H1 (cell line): ENCODE results near the gene TFPT. TPM values are rescaled to one million over a fixed set of nuclear protein-coding genes. Genes with fewer than 3 reads are reported as not detected.
A peak's percentile ranks its signal among the peaks of the same experiment; 100 is the strongest.

Experiments used
- CTCF ChIA-PET: fragments of 300-600 bp; sonication (Branson Sonifier 250); formaldehyde crosslinking; loops from one replicate; lab custom pipeline; 2021; ENCODE audit not compliant: partially characterized antibody; lab: Charles Lee
- POLR2A ChIA-PET: fragments of 300-600 bp; sonication (Branson Sonifier 250); formaldehyde crosslinking; loops from one replicate; lab custom pipeline; 2021; ENCODE audit warnings: inconsistent platforms; ENCODE audit not compliant: partially characterized antibody; lab: Charles Lee
- DNase-seq, 2 experiments: peaks; one replicate each; pipeline versions ENCODE4 v3.0.0 to v3.0.0-alpha.2; 2010 to 2022; ENCODE audit warnings: low spot score in 2 of 2, low read depth in 1 of 2, mixed read lengths in 1 of 2
- FAIRE-seq: peaks from 2 replicates; lab custom pipeline; 2011; peaks lifted over from hg19 to GRCh38; lab: Jason Lieb, UNC
- H2AFZ ChIP-seq: 2 replicates; pipeline ENCODE4 v1.8.1; 2012; ENCODE audit warnings: low read length, inconsistent platforms
- H2AK5ac ChIP-seq: 2 replicates; pipeline ENCODE4 v1.6.1; 2013; ENCODE audit warnings: low read depth, low read length
- H2BK120ac ChIP-seq: replicated peaks from 2 replicates; pipeline ENCODE3; 2013; ENCODE audit warnings: low read depth, low read length, inconsistent platforms
- H2BK12ac ChIP-seq: 2 replicates; pipeline ENCODE4 v1.6.1; 2013; ENCODE audit warnings: low read depth, low read length
- H2BK15ac ChIP-seq: 2 replicates; pipeline ENCODE4 v1.6.1; 2013; ENCODE audit warnings: low read length
- H2BK20ac ChIP-seq: 2 replicates; pipeline ENCODE4 v1.6.1; 2013; ENCODE audit warnings: low read length
- H2BK5ac ChIP-seq: 2 replicates; pipeline ENCODE4 v1.6.1; 2013; ENCODE audit warnings: low read depth, low read length
- H3K14ac ChIP-seq: 2 replicates; pipeline ENCODE4 v1.6.1; 2013; ENCODE audit warnings: inconsistent platforms; ENCODE audit not compliant: insufficient read length
- H3K18ac ChIP-seq: 2 replicates; pipeline ENCODE4 v1.6.1; 2013; ENCODE audit warnings: low read length; ENCODE audit errors: extremely low read depth
- H3K23ac ChIP-seq: 2 replicates; pipeline ENCODE4 v1.6.1; 2013; ENCODE audit warnings: inconsistent platforms; ENCODE audit not compliant: insufficient read length
- H3K23me2 ChIP-seq: 2 replicates; pipeline ENCODE4 v1.6.1; 2013; ENCODE audit warnings: low read depth, low read length
- H3K27ac ChIP-seq: 2 replicates; pipeline ENCODE4 v1.6.1; 2011; ENCODE audit warnings: low read depth, low read length, inconsistent platforms
- H3K27me3 ChIP-seq, 4 experiments: replicated peaks in 1 of 4; 1 replicate in 1 of 4; 2 replicates in 3 of 4; pipeline versions ENCODE4 v1.6.1 to v1.8.1; 2011 to 2013; ENCODE audit warnings: low read length in 3 of 4, mild to moderate bottlenecking in 3 of 4, inconsistent platforms in 2 of 4, mixed read lengths in 2 of 4, moderate library complexity in 1 of 4; ENCODE audit not compliant: control insufficient read depth in 3 of 4, insufficient read depth in 3 of 4; ENCODE audit errors: extremely low read depth in 1 of 4
- H3K36me3 ChIP-seq, 4 experiments: 2 replicates each; pipeline versions ENCODE4 v1.6.1 to v1.8.1; 2011 to 2013; ENCODE audit warnings: mild to moderate bottlenecking in 4 of 4, low read length in 3 of 4, moderate library complexity in 2 of 4, control low read depth in 1 of 4, inconsistent platforms in 1 of 4; ENCODE audit not compliant: insufficient read depth in 4 of 4, control insufficient read depth in 2 of 4
- H3K4ac ChIP-seq: replicated peaks from 2 replicates; pipeline ENCODE3; 2013; ENCODE audit warnings: low read length, low read depth, mixed read lengths, inconsistent platforms; ENCODE audit not compliant: insufficient read length
- H3K4me1 ChIP-seq, 4 experiments: replicated peaks in 1 of 4; 1 replicate in 1 of 4; 2 replicates in 3 of 4; pipeline versions ENCODE4 v1.6.1 to v1.8.1; 2011 to 2013; ENCODE audit warnings: low read length in 3 of 4, inconsistent platforms in 2 of 4, mixed read lengths in 1 of 4; ENCODE audit not compliant: insufficient read depth in 4 of 4, control insufficient read depth in 3 of 4
- H3K4me2 ChIP-seq, 2 experiments: 2 replicates each; pipeline versions ENCODE4 v1.6.1 to v1.8.1; 2011 to 2013; ENCODE audit warnings: low read depth in 2 of 2, low read length in 2 of 2, control low read depth in 1 of 2, inconsistent platforms in 1 of 2, mild to moderate bottlenecking in 1 of 2; ENCODE audit not compliant: insufficient read depth in 1 of 2
- H3K4me3 ChIP-seq, 4 experiments: fragments of 200-600, 300-600 bp in 1 of 4; sonication (generic), shearing (Covaris generic), sonication (Bioruptor Twin) in 1 of 4; 2 replicates each; pipeline versions ENCODE4 v1.5.1 to v1.8.1; 2011 to 2016; ENCODE audit warnings: low read length in 4 of 4, low read depth in 3 of 4, control low read depth in 2 of 4, inconsistent platforms in 2 of 4, mild to moderate bottlenecking in 2 of 4, mixed read lengths in 1 of 4, moderate library complexity in 1 of 4; ENCODE audit not compliant: insufficient read depth in 2 of 4; ENCODE audit errors: extremely low read depth in 1 of 4
- H3K56ac ChIP-seq: replicated peaks from 2 replicates; pipeline ENCODE3; 2013; ENCODE audit warnings: low read depth, mild to moderate bottlenecking, mixed read lengths, low read length, inconsistent platforms; ENCODE audit not compliant: insufficient read length
- H3K79me1 ChIP-seq: 2 replicates; pipeline ENCODE4 v1.6.1; 2013; ENCODE audit warnings: low read depth, low read length, control low read depth
- H3K79me2 ChIP-seq, 2 experiments: 2 replicates each; pipeline versions ENCODE4 v1.6.1 to v1.8.1; 2012 to 2013; ENCODE audit warnings: low read length in 2 of 2, mild to moderate bottlenecking in 2 of 2, inconsistent platforms in 1 of 2; ENCODE audit not compliant: insufficient read depth in 2 of 2, control insufficient read depth in 1 of 2
- H3K9ac ChIP-seq, 4 experiments: replicated peaks in 1 of 4; 1 replicate in 1 of 4; 2 replicates in 3 of 4; pipeline versions ENCODE4 v1.6.1 to v1.8.1; 2011 to 2013; ENCODE audit warnings: low read depth in 3 of 4, low read length in 3 of 4, control low read depth in 2 of 4, mild to moderate bottlenecking in 2 of 4, moderate library complexity in 2 of 4, inconsistent platforms in 1 of 4; ENCODE audit errors: extremely low read depth in 1 of 4
- H3K9me3 ChIP-seq, 2 experiments: 2 replicates each; pipeline versions ENCODE4 v1.6.1 to v1.8.1; 2012 to 2013; ENCODE audit warnings: mild to moderate bottlenecking in 2 of 2, moderate library complexity in 2 of 2, control low read depth in 1 of 2, inconsistent platforms in 1 of 2, low read depth in 1 of 2, low read length in 1 of 2, mixed read lengths in 1 of 2; ENCODE audit not compliant: insufficient read depth in 2 of 2
- H4K20me1 ChIP-seq, 2 experiments: replicated peaks in 1 of 2; 2 replicates each; pipeline versions ENCODE3 to v1.8.1; 2011 to 2013; ENCODE audit warnings: inconsistent platforms in 2 of 2, low read length in 2 of 2, mild to moderate bottlenecking in 1 of 2; ENCODE audit not compliant: insufficient read depth in 2 of 2, control insufficient read depth in 1 of 2
- H4K5ac ChIP-seq: 2 replicates; pipeline ENCODE4 v1.6.1; 2013; ENCODE audit warnings: low read length, low read depth, mixed read lengths, inconsistent platforms; ENCODE audit not compliant: insufficient read length
- H4K8ac ChIP-seq: 2 replicates; pipeline ENCODE4 v1.8.0; 2013; ENCODE audit warnings: mild to moderate bottlenecking, moderate library complexity, low read length, inconsistent platforms; ENCODE audit not compliant: insufficient read depth; ENCODE audit errors: extremely low read depth
- H4K91ac ChIP-seq: replicated peaks from 2 replicates; pipeline ENCODE3; 2013; ENCODE audit warnings: low read length, mixed read lengths, inconsistent platforms; ENCODE audit not compliant: insufficient read length
- BRCA1 ChIP-seq: IDR thresholded peaks from 2 replicates; pipeline ENCODE4 v1.6.1; 2012; ENCODE audit warnings: low read depth, low read length, improper control_type of control experiment
- JUND ChIP-seq: IDR thresholded peaks from 2 replicates; pipeline ENCODE4 v1.6.1; 2011; ENCODE audit warnings: mild to moderate bottlenecking, improper control_type of control experiment, low read length
- POLR2A ChIP-seq, 2 experiments: IDR thresholded peaks; 1 replicate in 1 of 2; 2 replicates in 1 of 2; pipeline ENCODE4 v1.6.1; 2011; ENCODE audit warnings: low read depth in 2 of 2, low read length in 2 of 2, mild to moderate bottlenecking in 2 of 2; ENCODE audit errors: control extremely low read depth in 1 of 2
- POLR2AphosphoS5 ChIP-seq: IDR thresholded peaks from 2 replicates; pipeline ENCODE4 v1.6.1; 2011; ENCODE audit warnings: low read depth, low read length
- SAP30 ChIP-seq: fragments of 300-600 bp; sonication (generic); IDR thresholded peaks from 2 replicates; pipeline ENCODE4 v1.7.1; 2012; ENCODE audit warnings: low read length, moderate library complexity, mild to moderate bottlenecking, inconsistent platforms; ENCODE audit not compliant: insufficient read depth, insufficient replicate concordance
- WGBS, 2 experiments: shearing (Covaris generic) in 1 of 2; methylation state at CpG; one replicate each; pipeline versions ENCODE4 v1.1.6 to v1.1.7; 2013 to 2015; ENCODE audit warnings: low lambda C conversion rate in 2 of 2, mixed read lengths in 2 of 2, inconsistent platforms in 1 of 2, low coverage in 1 of 2, missing lambda C conversion rate in 1 of 2; ENCODE audit not compliant: insufficient replicate concordance in 2 of 2, insufficient coverage in 1 of 2, insufficient read length in 1 of 2; ENCODE audit errors: extremely low coverage in 1 of 2, missing lambda C conversion rate in 1 of 2; 5-methylcytosine and 5-hydroxymethylcytosine counted together
- polyA plus RNA-seq, 7 experiments: library from polyadenylated mRNA; depleted of rRNA in 3 of 7; stranded (reverse) in 5 of 7; unstranded in 2 of 7; fragments of >200 nt in 5 of 7; fragments of 200-250 nt in 2 of 7; gene quantifications; 1 replicate in 5 of 7; 2 replicates in 1 of 7; 4 replicates in 1 of 7; pipeline versions ENCODE4 v1.2.1 to v1.2.3, GENCODE V29; 2011 to 2013; ENCODE audit warnings: missing spikeins in 2 of 7, mixed read lengths in 2 of 7
- total RNA-seq: library from RNA; stranded (reverse); fragmentation: NEBNext Ultra II Directional; extraction: Animal tissue kit (Norgen Biotek cat#: 25700); gene quantifications from 2 replicates; pipeline ENCODE4 v1.2.1, GENCODE V29; 2021
- TF ChIP-seq, protein P1 (sequence below): IDR thresholded peaks from 2 replicates; pipeline ENCODE4 v1.6.1; 2012; ENCODE audit warnings: inconsistent platforms

The TFPT gene
- total and polyA plus RNA-seq, 2 of the 8 experiments (the other 6 are each of a cell fraction or from before 2014, with no cell fraction given) = 10.4 to 17.7 TPM

DNA sequence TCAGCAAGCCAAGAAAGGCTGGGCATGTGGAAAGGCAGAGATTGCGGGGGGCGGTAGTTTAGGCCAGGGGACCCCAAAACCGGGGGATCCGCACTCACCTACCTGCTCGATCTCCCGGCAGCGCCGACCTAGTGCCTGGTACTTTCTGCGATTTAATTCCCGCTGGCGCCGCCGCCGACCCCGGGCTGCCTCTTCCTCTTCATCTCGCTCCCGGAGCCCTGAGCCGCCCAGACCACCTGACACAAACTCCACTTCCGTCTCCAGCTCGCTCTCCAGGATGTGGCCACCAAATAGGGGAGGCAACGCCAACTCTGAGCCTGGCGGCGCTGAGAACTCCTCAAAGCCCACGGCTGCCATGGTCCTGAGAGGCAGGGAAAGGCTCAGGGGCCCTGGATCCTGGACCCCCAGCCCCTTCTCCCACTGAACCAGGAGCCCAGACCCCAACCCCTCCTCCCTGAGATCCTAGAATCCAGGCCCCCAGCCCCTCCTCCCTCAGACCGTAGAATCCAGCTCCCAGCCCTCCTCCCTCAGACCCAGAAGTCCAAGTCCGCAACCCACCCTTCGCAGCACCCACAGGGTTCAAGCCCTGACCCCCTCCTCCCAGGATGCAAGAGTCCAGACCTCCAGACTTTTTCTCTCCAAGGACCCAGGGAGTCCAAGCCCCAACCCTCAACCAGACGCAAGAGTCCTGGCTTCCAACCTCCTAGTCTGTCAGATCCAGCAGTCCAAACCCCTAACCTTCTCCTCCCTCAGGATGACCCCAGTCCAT lies 933 bp downstream of the TFPT start:
- FAIRE-seq (no peak), DNase-seq (peak in 1 of 2 experiments; percentile 49)
- H3K36me3 ChIP-seq = peaks cover 5 to 23% (median 18%) of the 10 kb centered on the region in 4 experiments; a peak in 7 of 8 replicates
- no peaks in the 10 kb centered on the region for H3K9me3 ChIP-seq
- H2BK5ac ChIP-seq = no peak overlapping the region
- H2BK120ac ChIP-seq = no peak overlapping the region
- peaks cover 0 to 10% of the 10 kb centered on the region in 2 experiments; a peak in 2 of 4 replicates for H3K79me2 ChIP-seq
- H2BK12ac ChIP-seq = no peak overlapping the region
- peak overlapping the region in 3 of 4 experiments; percentile 73 to 94 (median 91); a peak in 4 of 7 replicates for H3K9ac ChIP-seq
- peak overlapping the region; percentile 77 to 81 for H3K4me2 ChIP-seq
- H2BK15ac ChIP-seq = no peak overlapping the region
- H4K91ac ChIP-seq = no peak overlapping the region
- no peak overlapping the region for H3K27ac ChIP-seq
- no peak overlapping the region for H3K56ac ChIP-seq
- ChIA-PET CTCF (interaction anchor here (0.6 to 1.5 kb wide), 3 partner anchors 15 to 1568 kb away, joined by 3 to 4 read pairs (median 3); no protein-coding TSS in a partner anchor), POLR2A (interaction anchor here (0.7 to 6.6 kb wide), 26 partner anchors 9 to 305 kb away, joined by 3 to 116 read pairs (median 5); partner anchors contain the start of genes CNOT3, LENG1, MYADM and NDUFA3)
- no peak overlapping the region for H2AK5ac ChIP-seq
- no peak overlapping the region for H2BK20ac ChIP-seq
- H3K23ac ChIP-seq = no peak overlapping the region
- H3K4me1 ChIP-seq = peaks cover 0 to 7% (median 2%) of the 10 kb centered on the region in 4 experiments; a peak in 3 of 7 replicates
- H4K8ac ChIP-seq = no peak overlapping the region
- WGBS, 2 experiments = 62% methylated on average over 25 of the region's 28 CpGs; no CpG with 5 or more reads in 1 of the 2 experiments
- H3K27me3 ChIP-seq = no peaks in the 10 kb centered on the region
- H3K18ac ChIP-seq = no peak overlapping the region
- no peak overlapping the region for H3K14ac ChIP-seq
- peaks cover 9% of the 10 kb centered on the region for H3K79me1 ChIP-seq
- 0 out of 2 replicates have a peak overlapping the region, but pooled peaks have one; percentile 2 for H2AFZ ChIP-seq
- no peak overlapping the region for H3K4ac ChIP-seq
- peaks cover 0 to 5% of the 10 kb centered on the region in 2 experiments for H4K20me1 ChIP-seq
- TF ChIP-seq, protein P1, sequence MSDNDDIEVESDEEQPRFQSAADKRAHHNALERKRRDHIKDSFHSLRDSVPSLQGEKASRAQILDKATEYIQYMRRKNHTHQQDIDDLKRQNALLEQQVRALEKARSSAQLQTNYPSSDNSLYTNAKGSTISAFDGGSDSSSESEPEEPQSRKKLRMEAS = no peak
- TF ChIP-seq BRCA1 (no peak), JUND (no peak), POLR2A (IDR thresholded peaks at IDR 0.05; ENCODE audit: control extremely low read depth in 1 of 2, low read depth in 2 of 2, low read length in 2 of 2) (peak; percentile 51 to 53; a peak in 2 of 3 replicates), SAP30 (no peak), POLR2AphosphoS5 (peak; percentile 51; the same call in 1 of the 2 replicates)
- peaks cover 7% of the 10 kb centered on the region for H3K23me2 ChIP-seq
- H3K4me3 ChIP-seq = peak overlapping the region; percentile 74 to 100 (median 94)
- no peak overlapping the region for H4K5ac ChIP-seq
